SU-DHL-6 (cell line): ENCODE data around the gene SLC7A8.

Experiments
- H2AFZ ChIP-seq: fragments of 200-600 bp; sonication (generic); 2 replicates; pipeline ENCODE4 v1.6.1; 2014; ENCODE audit warnings: low read depth, mild to moderate bottlenecking, moderate library complexity, mixed read lengths, antibody characterized with exemption, low read length; ENCODE audit not compliant: severe bottlenecking
- H3F3A ChIP-seq: fragments of 200-600 bp; shearing (Covaris generic); 2 replicates; pipeline ENCODE4 v1.6.0; 2016; ENCODE audit warnings: antibody characterized with exemption, mild to moderate bottlenecking; ENCODE audit not compliant: insufficient read depth
- H3K27ac ChIP-seq: fragments of 200-600 bp; sonication (generic); 2 replicates; pipeline ENCODE4 v1.5.1; 2016; ENCODE audit warnings: low read depth, mild to moderate bottlenecking, low read length, moderate library complexity, mixed read lengths
- H3K27me3 ChIP-seq: fragments of 200-600 bp; sonication (generic), shearing (Covaris generic); 2 replicates; pipeline ENCODE4 v1.6.0; 2014; ENCODE audit warnings: mild to moderate bottlenecking, low read length
- H3K36me3 ChIP-seq: fragments of 200-600 bp; sonication (generic); 2 replicates; pipeline ENCODE4 v1.6.1; 2014; ENCODE audit warnings: mild to moderate bottlenecking, low read length, mixed read lengths
- H3K4me2 ChIP-seq: fragments of 300-600, 200-600 bp; shearing (Covaris generic), sonication (generic); 2 replicates; pipeline ENCODE4 v1.6.0; 2014; ENCODE audit warnings: low read length, low read depth, mild to moderate bottlenecking; ENCODE audit not compliant: poor library complexity, severe bottlenecking
- H3K4me3 ChIP-seq: fragments of 200-600 bp; sonication (generic); 2 replicates; pipeline ENCODE4 v1.5.1; 2014; ENCODE audit warnings: antibody characterized with exemption, low read length, mild to moderate bottlenecking, mixed read lengths; ENCODE audit not compliant: insufficient read depth, poor library complexity, severe bottlenecking
- H3K79me2 ChIP-seq: fragments of 200-600 bp; sonication (generic); 2 replicates; pipeline ENCODE4 v1.6.1; 2014; ENCODE audit warnings: mild to moderate bottlenecking, low read length, moderate library complexity; ENCODE audit not compliant: insufficient read depth
- H3K9ac ChIP-seq: fragments of 200-600 bp; sonication (generic); 2 replicates; pipeline ENCODE4 v1.7.0; 2014; ENCODE audit warnings: mild to moderate bottlenecking, low read length
- H3K9me2 ChIP-seq: fragments of 200-600 bp; sonication (generic); replicated peaks from 2 replicates; pipeline ENCODE4 v1.6.1; 2014; ENCODE audit warnings: low read length; ENCODE audit not compliant: insufficient read depth
- H3K9me3 ChIP-seq: fragments of 200-600 bp; sonication (generic); 2 replicates; pipeline ENCODE4 v1.6.1; 2014; ENCODE audit warnings: low read length, mixed read lengths; ENCODE audit not compliant: insufficient read depth
- H4K20me1 ChIP-seq: fragments of 200-600 bp; sonication (generic); 2 replicates; pipeline ENCODE4 v1.6.1; 2014; ENCODE audit warnings: low read depth, mild to moderate bottlenecking, antibody characterized with exemption, low read length, moderate library complexity, mixed read lengths
- EZH2phosphoT487 ChIP-seq: fragments of 200-600 bp; sonication (generic), shearing (Covaris generic); conservative IDR thresholded peaks from 2 replicates; pipeline ENCODE4 v1.6.1; 2018; ENCODE audit warnings: mild to moderate bottlenecking, antibody characterized with exemption, low read length, moderate library complexity, mixed read lengths
- TF ChIP-seq, protein P1 (sequence below): fragments of 200-600 bp; sonication (generic); IDR thresholded peaks from one replicate; pipeline ENCODE4 v1.5.1; 2017; ENCODE audit warnings: antibody characterized with exemption, mild to moderate bottlenecking, low read length, moderate library complexity; ENCODE audit not compliant: insufficient read depth, poor library complexity, severe bottlenecking

The SLC7A8 gene

DNA sequence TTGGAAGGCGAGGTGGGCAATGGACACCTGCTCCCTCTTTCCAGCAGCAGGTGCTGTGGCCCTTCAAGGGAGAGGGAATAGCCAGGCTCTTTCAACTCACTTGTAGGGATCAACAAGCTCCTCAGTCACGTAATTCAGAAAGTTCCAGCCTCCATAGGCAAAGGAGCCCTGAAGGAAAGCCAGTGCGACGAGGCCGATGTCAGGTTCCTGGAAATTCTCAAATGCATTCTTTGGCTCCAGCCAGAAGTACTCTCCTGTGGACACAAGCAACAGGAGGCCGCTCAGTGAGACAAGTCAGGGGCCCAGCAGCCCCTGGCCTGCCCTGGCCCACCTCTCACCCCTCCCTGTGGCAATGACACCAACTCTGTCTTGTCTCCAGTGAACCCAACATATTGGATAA lies 43.1 kb downstream of the SLC7A8 start:
- TF ChIP-seq, protein P1, sequence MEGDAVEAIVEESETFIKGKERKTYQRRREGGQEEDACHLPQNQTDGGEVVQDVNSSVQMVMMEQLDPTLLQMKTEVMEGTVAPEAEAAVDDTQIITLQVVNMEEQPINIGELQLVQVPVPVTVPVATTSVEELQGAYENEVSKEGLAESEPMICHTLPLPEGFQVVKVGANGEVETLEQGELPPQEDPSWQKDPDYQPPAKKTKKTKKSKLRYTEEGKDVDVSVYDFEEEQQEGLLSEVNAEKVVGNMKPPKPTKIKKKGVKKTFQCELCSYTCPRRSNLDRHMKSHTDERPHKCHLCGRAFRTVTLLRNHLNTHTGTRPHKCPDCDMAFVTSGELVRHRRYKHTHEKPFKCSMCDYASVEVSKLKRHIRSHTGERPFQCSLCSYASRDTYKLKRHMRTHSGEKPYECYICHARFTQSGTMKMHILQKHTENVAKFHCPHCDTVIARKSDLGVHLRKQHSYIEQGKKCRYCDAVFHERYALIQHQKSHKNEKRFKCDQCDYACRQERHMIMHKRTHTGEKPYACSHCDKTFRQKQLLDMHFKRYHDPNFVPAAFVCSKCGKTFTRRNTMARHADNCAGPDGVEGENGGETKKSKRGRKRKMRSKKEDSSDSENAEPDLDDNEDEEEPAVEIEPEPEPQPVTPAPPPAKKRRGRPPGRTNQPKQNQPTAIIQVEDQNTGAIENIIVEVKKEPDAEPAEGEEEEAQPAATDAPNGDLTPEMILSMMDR = no peak
- no peak for TF ChIP-seq EZH2phosphoT487
- Histone ChIP-seq H3K27ac (no peak overlapping the region), H3K4me3 (no peak overlapping the region), H2AFZ (no peak overlapping the region), H3K9me2 (no peaks in the 10 kb centered on the region), H4K20me1 (no peaks in the 10 kb centered on the region), H3K9me3 (no peaks in the 10 kb centered on the region), H3K27me3 (no peaks in the 10 kb centered on the region), H3K36me3 (no peaks in the 10 kb centered on the region), H3F3A (no peaks in the 10 kb centered on the region), H3K9ac (no peak overlapping the region), H3K4me2 (no peak overlapping the region), H3K79me2 (no peaks in the 10 kb centered on the region)

DNA sequence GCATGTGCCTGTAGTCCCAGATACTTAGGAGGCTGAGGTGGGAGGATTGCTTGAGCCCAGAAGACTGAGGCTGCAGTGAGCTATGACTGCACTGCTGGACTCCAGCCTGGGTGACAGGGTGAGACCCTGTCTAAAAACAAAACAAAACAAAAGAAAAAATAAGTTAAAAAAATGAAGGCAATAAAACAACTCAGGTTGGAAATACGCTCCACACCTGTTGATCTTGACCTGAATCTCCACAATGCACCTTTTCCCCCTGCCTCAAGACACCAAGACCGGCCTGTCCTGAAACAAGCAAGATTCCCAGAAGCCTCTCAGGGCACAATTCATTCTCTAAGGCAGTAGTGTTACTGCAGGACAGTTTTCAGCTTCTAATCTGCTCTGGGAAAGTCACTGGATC lies 43.6 kb downstream of the SLC7A8 start:
- H3K9me3 ChIP-seq = no peaks in the 10 kb centered on the region
- H3K9ac ChIP-seq = no peak overlapping the region
- no peaks in the 10 kb centered on the region for H3F3A ChIP-seq
- TF ChIP-seq, protein P1 = no peak
- TF ChIP-seq EZH2phosphoT487 = no peak
- no peaks in the 10 kb centered on the region for H3K36me3 ChIP-seq
- no peaks in the 10 kb centered on the region for H4K20me1 ChIP-seq
- no peaks in the 10 kb centered on the region for H3K9me2 ChIP-seq
- H2AFZ ChIP-seq = no peak overlapping the region
- no peaks in the 10 kb centered on the region for H3K27me3 ChIP-seq
- H3K4me3 ChIP-seq = no peak overlapping the region
- H3K79me2 ChIP-seq = no peaks in the 10 kb centered on the region
- H3K27ac ChIP-seq = no peak overlapping the region
- no peak overlapping the region for H3K4me2 ChIP-seq

DNA sequence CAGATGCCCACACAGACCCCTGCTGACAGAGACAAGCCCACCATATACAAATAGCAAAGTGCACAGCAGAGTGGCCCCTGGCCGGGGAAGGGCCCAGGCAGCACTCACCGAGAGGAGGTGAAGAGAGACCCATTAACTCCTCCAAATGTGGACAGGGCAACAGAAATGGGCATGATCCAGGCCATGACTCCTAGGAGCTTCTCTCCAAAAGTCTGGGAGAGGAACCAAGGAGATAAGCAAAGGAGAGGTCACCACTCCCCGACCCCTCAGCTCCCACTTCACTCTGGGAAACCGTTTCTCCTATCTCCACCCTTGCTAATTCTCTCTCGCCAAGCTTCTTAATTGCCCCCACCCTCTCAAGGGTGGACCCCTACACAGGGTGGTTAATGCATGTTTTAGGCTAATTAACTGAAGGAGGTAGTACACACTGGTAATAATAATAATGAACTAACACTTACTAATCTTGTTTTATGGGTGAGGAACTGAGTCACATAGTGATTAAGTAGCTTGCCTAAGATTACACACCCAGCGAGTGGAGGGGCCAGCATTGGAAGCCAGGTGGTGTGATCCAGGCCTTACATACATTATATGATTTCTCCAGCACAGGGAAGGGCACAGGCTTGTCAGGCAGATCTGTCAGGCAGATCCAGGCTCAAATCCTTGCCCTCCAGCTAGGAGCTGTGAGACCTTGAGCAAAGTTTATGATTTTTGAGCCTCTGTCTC lies 45.5 kb downstream of the SLC7A8 start:
- Histone ChIP-seq H3K4me3 (no peak overlapping the region), H3K9ac (no peak overlapping the region), H3F3A (no peaks in the 10 kb centered on the region), H3K9me3 (no peaks in the 10 kb centered on the region), H3K4me2 (no peak overlapping the region), H3K36me3 (no peaks in the 10 kb centered on the region), H3K79me2 (no peaks in the 10 kb centered on the region), H3K27ac (no peak overlapping the region), H4K20me1 (no peaks in the 10 kb centered on the region), H3K27me3 (no peaks in the 10 kb centered on the region), H2AFZ (no peak overlapping the region), H3K9me2 (no peaks in the 10 kb centered on the region)
- TF ChIP-seq, protein P1 = no peak
- TF ChIP-seq EZH2phosphoT487 = no peak
